IMR-90 (cell line): ENCODE results near the gene DUSP6. TPM values are rescaled to one million over a fixed set of nuclear protein-coding genes. Genes with fewer than 3 reads are reported as not detected.

Experiments used
- ATAC-seq: fragments of 200-7000 bp; cut with Tn5 transposase; 2 replicates; pipeline ENCODE4 v1.9.1; 2020; ENCODE audit warnings: low read depth, mild to moderate bottlenecking, moderate library complexity
- BruUV-seq: library from RNA; stranded (reverse); fragments of 400-500 nt; replicated peaks from 2 replicates; lab custom pipeline; 2021; lab: Mats Ljungman, UMichigan
- CTCF ChIA-PET: fragments of 300-600 bp; formaldehyde crosslinking; extraction: SDS; loops from one replicate; lab custom pipeline; 2021; ENCODE audit warnings: antibody characterized with exemption; lab: Yijun Ruan, JAX
- POLR2A ChIA-PET: fragments of 300-600 bp; sonication (Branson Sonifier 250); formaldehyde crosslinking; loops from one replicate; lab custom pipeline; 2022; ENCODE audit warnings: antibody characterized with exemption; ENCODE audit not compliant: unreplicated experiment; lab: Charles Lee
- DNase-seq: peaks from one replicate; pipeline ENCODE4 v3.0.0; 2013
- H2AFZ ChIP-seq: replicated peaks from 2 replicates; pipeline ENCODE3; 2013; ENCODE audit warnings: low read length, mild to moderate bottlenecking; ENCODE audit not compliant: poor library complexity
- H2AK5ac ChIP-seq: 2 replicates; pipeline ENCODE4 v1.6.1; 2013; ENCODE audit warnings: low read depth, low read length, inconsistent platforms
- H2AK9ac ChIP-seq: replicated peaks from 2 replicates; pipeline ENCODE3; 2013; ENCODE audit warnings: mild to moderate bottlenecking, low read depth, low read length, moderate library complexity; ENCODE audit not compliant: poor library complexity
- H2BK120ac ChIP-seq: 2 replicates; pipeline ENCODE4 v1.6.1; 2013; ENCODE audit warnings: low read depth, low read length, inconsistent platforms
- H2BK15ac ChIP-seq: 3 replicates; pipeline ENCODE4 v1.6.1; 2013; ENCODE audit warnings: low read depth, low read length, inconsistent platforms
- H2BK20ac ChIP-seq: 2 replicates; pipeline ENCODE4 v1.6.1; 2013; ENCODE audit warnings: low read depth, mild to moderate bottlenecking, inconsistent platforms, low read length, moderate library complexity
- H2BK5ac ChIP-seq: 2 replicates; pipeline ENCODE4 v1.6.1; 2013; ENCODE audit warnings: mild to moderate bottlenecking, low read depth, low read length, inconsistent platforms; ENCODE audit not compliant: poor library complexity, severe bottlenecking
- H3K14ac ChIP-seq: replicated peaks from 2 replicates; pipeline ENCODE4 v1.6.1; 2013; ENCODE audit warnings: low read depth, low read length, inconsistent platforms
- H3K18ac ChIP-seq: 2 replicates; pipeline ENCODE4 v1.6.1; 2013; ENCODE audit warnings: low read depth, low read length, control low read depth
- H3K23ac ChIP-seq: 2 replicates; pipeline ENCODE4 v1.6.1; 2013; ENCODE audit warnings: low read depth, low read length, inconsistent platforms
- H3K27ac ChIP-seq: 2 replicates; pipeline ENCODE4 v1.5.1; 2013; ENCODE audit warnings: mild to moderate bottlenecking, control low read depth, low read length; ENCODE audit not compliant: insufficient read depth
- H3K27me3 ChIP-seq: 2 replicates; pipeline ENCODE4 v1.6.1; 2013; ENCODE audit warnings: low read length; ENCODE audit not compliant: control insufficient read depth, insufficient read depth
- H3K36me3 ChIP-seq: 2 replicates; pipeline ENCODE4 v1.6.1; 2013; ENCODE audit warnings: low read length, mixed read lengths; ENCODE audit not compliant: control insufficient read depth, insufficient read depth
- H3K4ac ChIP-seq: 2 replicates; pipeline ENCODE4 v1.6.1; 2013; ENCODE audit warnings: low read depth, low read length, inconsistent platforms
- H3K4me1 ChIP-seq: 2 replicates; pipeline ENCODE4 v1.6.1; 2013; ENCODE audit warnings: low read length, mixed read lengths; ENCODE audit not compliant: control insufficient read depth, insufficient read depth
- H3K4me2 ChIP-seq: 2 replicates; pipeline ENCODE4 v1.6.1; 2013; ENCODE audit warnings: low read depth, mild to moderate bottlenecking, control low read depth, low read length, moderate library complexity
- H3K4me3 ChIP-seq: 2 replicates; pipeline ENCODE4 v1.5.1; 2013; ENCODE audit warnings: low read depth, mild to moderate bottlenecking, control low read depth, low read length, moderate library complexity; ENCODE audit not compliant: insufficient read depth
- H3K56ac ChIP-seq: 2 replicates; pipeline ENCODE4 v1.6.1; 2013; ENCODE audit warnings: low read length, inconsistent platforms; ENCODE audit not compliant: insufficient read depth; ENCODE audit errors: extremely low read depth
- H3K79me1 ChIP-seq, 2 experiments: 2 replicates each; pipeline ENCODE4 v1.6.1; 2013; ENCODE audit warnings: low read length in 2 of 2, inconsistent platforms in 1 of 2, low read depth in 1 of 2
- H3K9ac ChIP-seq: 2 replicates; pipeline ENCODE4 v1.6.1; 2013; ENCODE audit warnings: low read depth, low read length, control low read depth
- H3K9me1 ChIP-seq: 2 replicates; pipeline ENCODE4 v1.6.1; 2013; ENCODE audit warnings: low read length, inconsistent platforms; ENCODE audit not compliant: insufficient read depth
- H3K9me3 ChIP-seq: 2 replicates; pipeline ENCODE4 v1.6.1; 2013; ENCODE audit warnings: low read length; ENCODE audit not compliant: control insufficient read depth, insufficient read depth
- H4K20me1 ChIP-seq: 2 replicates; pipeline ENCODE4 v1.6.1; 2013; ENCODE audit warnings: low read length, inconsistent platforms; ENCODE audit not compliant: insufficient read depth
- H4K5ac ChIP-seq: 2 replicates; pipeline ENCODE4 v1.6.1; 2013; ENCODE audit warnings: mild to moderate bottlenecking, low read depth, low read length, control low read depth
- H4K8ac ChIP-seq, 2 experiments: 2 replicates each; pipeline ENCODE4 v1.6.1; 2013; ENCODE audit warnings: low read depth in 2 of 2, low read length in 2 of 2, control low read depth in 1 of 2, inconsistent platforms in 1 of 2
- H4K91ac ChIP-seq: 2 replicates; pipeline ENCODE4 v1.6.1; 2013; ENCODE audit warnings: low read depth, low read length, inconsistent platforms; ENCODE audit not compliant: insufficient read depth
- BHLHE40 ChIP-seq: fragments of 150-350 bp; IDR thresholded peaks from 2 replicates; pipeline ENCODE4 v1.6.1; 2016; ENCODE audit warnings: mild to moderate bottlenecking, low read depth, low read length
- CEBPB ChIP-seq: IDR thresholded peaks from 2 replicates; pipeline ENCODE4 v1.6.1; 2012; ENCODE audit warnings: low read depth, low read length, improper control_type of control experiment
- CHD1 ChIP-seq: IDR thresholded peaks from 2 replicates; pipeline ENCODE4 v1.6.1; 2012; ENCODE audit warnings: low read depth, low read length, improper control_type of control experiment
- FOS ChIP-seq: fragments of 150-350 bp; IDR thresholded peaks from 2 replicates; pipeline ENCODE4 v1.6.1; 2016; ENCODE audit warnings: low read depth, low read length
- MAFK ChIP-seq: IDR thresholded peaks from 2 replicates; pipeline ENCODE4 v1.6.1; 2012; ENCODE audit warnings: low read depth, low read length, improper control_type of control experiment
- MAZ ChIP-seq: IDR thresholded peaks from 2 replicates; pipeline ENCODE4 v1.6.1; 2012; ENCODE audit warnings: low read depth, mild to moderate bottlenecking, low read length, improper control_type of control experiment, moderate library complexity, borderline replicate concordance
- MXI1 ChIP-seq: IDR thresholded peaks from 2 replicates; pipeline ENCODE4 v1.6.1; 2012; ENCODE audit warnings: low read depth, mild to moderate bottlenecking, low read length, moderate library complexity, borderline replicate concordance
- POLR2A ChIP-seq: IDR thresholded peaks from 2 replicates; pipeline ENCODE4 v1.6.1; 2012; ENCODE audit warnings: mild to moderate bottlenecking, low read depth, low read length
- RAD21 ChIP-seq: IDR thresholded peaks from 2 replicates; pipeline ENCODE4 v1.6.1; 2012; ENCODE audit warnings: low read length, improper control_type of control experiment
- RCOR1 ChIP-seq: IDR thresholded peaks from 2 replicates; pipeline ENCODE4 v1.6.1; 2012; ENCODE audit warnings: mild to moderate bottlenecking, low read length, improper control_type of control experiment; ENCODE audit not compliant: insufficient replicate concordance
- SMC3 ChIP-seq: fragments of 150-350 bp; IDR thresholded peaks from 2 replicates; pipeline ENCODE4 v1.6.1; 2016; ENCODE audit warnings: low read depth, mild to moderate bottlenecking, antibody characterized with exemption, low read length, moderate library complexity
- WGBS, 2 experiments: methylation state at CpG; one replicate each; pipeline versions ENCODE4 v1.1.5 to v1.1.7; 2013; ENCODE audit warnings: missing lambda C conversion rate in 2 of 2; ENCODE audit not compliant: insufficient read length in 1 of 2; ENCODE audit errors: extremely low coverage in 2 of 2; 5-methylcytosine and 5-hydroxymethylcytosine counted together
- dilution Hi-C: fragments of 300-500 bp; cut with HindIII; formaldehyde crosslinking; loops from one replicate; pipeline ENCODE4 v1.14.3; 2018; ENCODE audit warnings: low sequenced_read_pairs; ENCODE audit not compliant: unreplicated experiment
- in situ Hi-C: fragments of 300-500 bp; cut with MboI; formaldehyde crosslinking; loops from 3 replicates; pipeline ENCODE4 v1.14.3; 2019; ENCODE audit warnings: low sequenced_read_pairs, inconsistent platforms, mixed read lengths
- intact Hi-C: fragments of 100-400 bp; cut with micrococcal nuclease; formaldehyde crosslinking; loops from 2 replicates; pipeline ENCODE4 v1.10.0; 2022
- polyA plus RNA-seq, 3 experiments: library from polyadenylated mRNA; depleted of rRNA; stranded (reverse); fragments of >200 nt; gene quantifications; 2 replicates each; pipeline ENCODE4 v1.2.3, GENCODE V29; 2012; ENCODE audit warnings: low replicate concordance in 1 of 3
- total RNA-seq: library from RNA; depleted of rRNA; stranded (reverse); fragments of >200 nt; gene quantifications from 2 replicates; pipeline ENCODE4 v1.2.3, GENCODE V29; 2012
- TF ChIP-seq, protein P1 (sequence below): fragments of 150-350 bp; IDR thresholded peaks from 2 replicates; pipeline ENCODE4 v1.6.1; 2017; ENCODE audit warnings: mild to moderate bottlenecking, antibody characterized with exemption, low read length, low read depth
- TF ChIP-seq, protein P2 (sequence below): conservative IDR thresholded peaks from 2 replicates; pipeline ENCODE4 v1.5.1; 2012; ENCODE audit warnings: mild to moderate bottlenecking, low read depth, low read length, improper control_type of control experiment
- TF ChIP-seq, protein P3 (sequence below): fragments of 150-350 bp; IDR thresholded peaks from 2 replicates; pipeline ENCODE4 v1.6.1; 2016; ENCODE audit warnings: low read depth, mild to moderate bottlenecking, low read length, moderate library complexity, borderline replicate concordance

DUSP6 gene
- total and polyA plus RNA-seq, 2 of the 4 experiments (the other 2 are of a cell fraction): 38.5 to 70.1 TPM

DNA sequence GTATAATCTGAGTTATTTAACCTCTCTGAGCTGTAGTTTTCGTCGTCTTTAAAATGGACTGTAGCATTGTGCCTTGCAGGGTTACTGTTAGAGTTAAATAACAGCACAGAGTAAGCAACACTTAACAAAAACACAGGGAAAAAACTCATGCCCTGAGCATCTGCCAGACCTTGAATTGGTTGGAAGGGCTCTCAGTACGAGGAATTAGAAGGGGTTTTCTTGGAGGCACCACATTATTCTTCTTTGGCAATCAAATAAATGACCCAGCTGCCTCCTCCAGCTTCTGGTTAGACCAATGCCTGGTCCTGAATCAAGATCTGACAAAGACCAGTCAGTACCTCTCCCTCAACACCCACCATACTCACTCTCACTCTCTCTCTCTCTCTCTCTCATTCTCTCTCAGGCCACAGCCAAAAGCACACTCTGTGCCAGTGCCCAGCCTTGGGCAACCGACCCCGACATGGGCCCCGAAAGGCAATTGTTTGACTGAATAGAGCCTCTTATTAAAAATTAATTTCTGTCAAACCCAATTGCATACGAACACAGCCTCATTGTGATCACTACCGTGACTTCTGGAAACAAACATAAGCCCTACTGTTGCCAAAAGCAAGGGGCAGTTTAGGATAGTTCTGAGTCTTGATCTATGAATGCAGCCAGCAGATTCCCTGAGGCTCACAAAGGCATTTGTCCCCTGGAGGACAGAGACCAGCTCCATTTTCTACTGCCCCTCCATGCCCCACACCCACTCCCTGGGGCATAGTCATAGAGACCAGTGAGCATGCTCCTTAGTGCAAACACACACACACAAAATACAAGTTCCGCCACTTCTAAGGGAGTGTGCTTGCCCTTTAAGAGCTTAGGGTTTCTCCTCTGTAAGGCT, 23.9 kb downstream of the DUSP6 start:
- Histone ChIP-seq H2BK20ac (0 out of 2 replicates have a peak overlapping the region, but pooled peaks have one; percentile 25), H4K8ac (0 out of 4 replicates have a peak overlapping the region, but pooled peaks of 1 of the 2 experiments have one; percentile 16), H3K23ac (no peak overlapping the region), H4K20me1 (no peaks in the 10 kb centered on the region), H4K5ac (no peak overlapping the region), H3K9me1 (no peaks in the 10 kb centered on the region), H2AFZ (no peak overlapping the region), H2BK15ac (peak overlapping the region; percentile 7; the same call in 1 of the 3 replicates), H3K9ac (no peak overlapping the region), H3K36me3 (no peaks in the 10 kb centered on the region), H3K4ac (no peak overlapping the region), H3K14ac (0 out of 2 replicates have a peak overlapping the region, but pooled peaks have one; percentile 21), H4K91ac (no peak overlapping the region), H3K4me1 (no peaks in the 10 kb centered on the region), H3K4me3 (no peak overlapping the region), H3K9me3 (peaks cover 2% of the 10 kb centered on the region; the same call in 1 of the 2 replicates), H3K56ac (no peak overlapping the region), H3K27me3 (no peaks in the 10 kb centered on the region), H3K4me2 (no peak overlapping the region), H2AK9ac (no peak overlapping the region), H3K18ac (no peak overlapping the region), H3K79me1 (no peaks in the 10 kb centered on the region), H3K27ac (no peak overlapping the region), H2BK5ac (no peak overlapping the region), H2AK5ac (no peak overlapping the region), H2BK120ac (no peak overlapping the region; the same call in 1 of the 2 replicates)
- in situ Hi-C loops: no loop called here
- BruUV-seq: no TSS peak
- WGBS, 2 experiments: 87% methylated on average over 3 of the region's 9 CpGs; no CpG with 5 or more reads in 1 of the 2 experiments
- ChIA-PET CTCF (interaction anchor here (0.8 kb wide), 1 partner anchor 79 kb away, joined by 4 read pairs; no protein-coding TSS in a partner anchor), POLR2A (no interaction called here)
- ATAC-seq (no peak), DNase-seq (no peak)
- dilution Hi-C loops: no loop called here
- intact Hi-C loops: no loop called here
- no peak for TF ChIP-seq RAD21
- TF ChIP-seq, protein P1, sequence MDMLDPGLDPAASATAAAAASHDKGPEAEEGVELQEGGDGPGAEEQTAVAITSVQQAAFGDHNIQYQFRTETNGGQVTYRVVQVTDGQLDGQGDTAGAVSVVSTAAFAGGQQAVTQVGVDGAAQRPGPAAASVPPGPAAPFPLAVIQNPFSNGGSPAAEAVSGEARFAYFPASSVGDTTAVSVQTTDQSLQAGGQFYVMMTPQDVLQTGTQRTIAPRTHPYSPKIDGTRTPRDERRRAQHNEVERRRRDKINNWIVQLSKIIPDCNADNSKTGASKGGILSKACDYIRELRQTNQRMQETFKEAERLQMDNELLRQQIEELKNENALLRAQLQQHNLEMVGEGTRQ: no peak
- no peak for TF ChIP-seq POLR2A
- TF ChIP-seq CEBPB: no peak
- TF ChIP-seq FOS: no peak
- TF ChIP-seq, protein P2, sequence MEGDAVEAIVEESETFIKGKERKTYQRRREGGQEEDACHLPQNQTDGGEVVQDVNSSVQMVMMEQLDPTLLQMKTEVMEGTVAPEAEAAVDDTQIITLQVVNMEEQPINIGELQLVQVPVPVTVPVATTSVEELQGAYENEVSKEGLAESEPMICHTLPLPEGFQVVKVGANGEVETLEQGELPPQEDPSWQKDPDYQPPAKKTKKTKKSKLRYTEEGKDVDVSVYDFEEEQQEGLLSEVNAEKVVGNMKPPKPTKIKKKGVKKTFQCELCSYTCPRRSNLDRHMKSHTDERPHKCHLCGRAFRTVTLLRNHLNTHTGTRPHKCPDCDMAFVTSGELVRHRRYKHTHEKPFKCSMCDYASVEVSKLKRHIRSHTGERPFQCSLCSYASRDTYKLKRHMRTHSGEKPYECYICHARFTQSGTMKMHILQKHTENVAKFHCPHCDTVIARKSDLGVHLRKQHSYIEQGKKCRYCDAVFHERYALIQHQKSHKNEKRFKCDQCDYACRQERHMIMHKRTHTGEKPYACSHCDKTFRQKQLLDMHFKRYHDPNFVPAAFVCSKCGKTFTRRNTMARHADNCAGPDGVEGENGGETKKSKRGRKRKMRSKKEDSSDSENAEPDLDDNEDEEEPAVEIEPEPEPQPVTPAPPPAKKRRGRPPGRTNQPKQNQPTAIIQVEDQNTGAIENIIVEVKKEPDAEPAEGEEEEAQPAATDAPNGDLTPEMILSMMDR: no peak
- no peak for TF ChIP-seq BHLHE40
- no peak for TF ChIP-seq SMC3
- TF ChIP-seq, protein P3, sequence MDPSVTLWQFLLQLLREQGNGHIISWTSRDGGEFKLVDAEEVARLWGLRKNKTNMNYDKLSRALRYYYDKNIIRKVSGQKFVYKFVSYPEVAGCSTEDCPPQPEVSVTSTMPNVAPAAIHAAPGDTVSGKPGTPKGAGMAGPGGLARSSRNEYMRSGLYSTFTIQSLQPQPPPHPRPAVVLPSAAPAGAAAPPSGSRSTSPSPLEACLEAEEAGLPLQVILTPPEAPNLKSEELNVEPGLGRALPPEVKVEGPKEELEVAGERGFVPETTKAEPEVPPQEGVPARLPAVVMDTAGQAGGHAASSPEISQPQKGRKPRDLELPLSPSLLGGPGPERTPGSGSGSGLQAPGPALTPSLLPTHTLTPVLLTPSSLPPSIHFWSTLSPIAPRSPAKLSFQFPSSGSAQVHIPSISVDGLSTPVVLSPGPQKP: no peak
- no peak for TF ChIP-seq MAFK
- no peak for TF ChIP-seq CHD1
- TF ChIP-seq MAZ: no peak
- no peak for TF ChIP-seq MXI1
- TF ChIP-seq RCOR1: no peak
